Testis (tissue), 3 donors: Measurements from ENCODE around the gene MACROD2. TPM values are rescaled to one million over a fixed set of nuclear protein-coding genes. Genes with fewer than 3 reads are reported as not detected.

Experiments used
- DNase-seq: peaks from one replicate; pipeline ENCODE4 v3.0.0-alpha.2; 2019
- H3K27ac ChIP-seq, 2 donors: fragments of 200-600 bp; sonication (generic); one replicate each; pipeline ENCODE4 v1.5.1; 2019
- H3K27me3 ChIP-seq: fragments of 200-600 bp; sonication (generic); one replicate; pipeline ENCODE4 v1.5.1; 2019
- H3K36me3 ChIP-seq: fragments of 200-600 bp; sonication (generic); one replicate; pipeline ENCODE4 v1.5.1; 2017; ENCODE audit warnings: low read depth; ENCODE audit errors: missing control alignments
- H3K4me1 ChIP-seq: fragments of 200-600 bp; sonication (generic); one replicate; pipeline ENCODE4 v1.5.1; 2019
- H3K4me3 ChIP-seq, 2 donors: fragments of 200-600 bp; sonication (generic); one replicate each; pipeline ENCODE4 v1.5.1; 2017 to 2019
- H3K9me3 ChIP-seq: fragments of 200-600 bp; sonication (generic); one replicate; pipeline ENCODE4 v1.5.1; 2017
- CTCF ChIP-seq, 3 experiments: fragments of 450-650 bp in 2 of 3; fragments of 200-600 bp in 1 of 3; sonication (generic) in 1 of 3; IDR thresholded peaks; one replicate each; pipeline ENCODE4 v1.5.1; 2016 to 2019; ENCODE audit warnings: antibody characterized with exemption in 3 of 3, mild to moderate bottlenecking in 2 of 3, moderate library complexity in 1 of 3
- POLR2A ChIP-seq: fragments of 450-650 bp; IDR thresholded peaks from one replicate; pipeline ENCODE4 v1.6.1; 2017; ENCODE audit warnings: antibody characterized with exemption, mild to moderate bottlenecking, moderate library complexity
- WGBS, 2 donors: methylation state at CpG; one replicate each; pipeline ENCODE4 v1.1.5; 2018; 5-methylcytosine and 5-hydroxymethylcytosine counted together
- intact Hi-C: fragments of 100-400 bp; cut with DNase I; formaldehyde crosslinking; loops from one replicate; pipeline ENCODE4 v1.15.1; 2023; ENCODE audit warnings: low total_unique reads
- polyA plus RNA-seq: library from polyadenylated mRNA; stranded (reverse); fragments of 350-450 nt; fragmentation: Illumina TruSeq; extraction: RNeasy Lipid Tissue Mini Kit (QIAGEN cat#74804); gene quantifications from one replicate; pipeline ENCODE4 v1.2.3, GENCODE V29; 2014; ENCODE audit warnings: low read depth, low replicate concordance; ENCODE audit not compliant: insufficient read depth
- total RNA-seq, 2 donors: library from RNA; depleted of rRNA; stranded (reverse); fragments of >200 nt; gene quantifications; one replicate each; pipeline ENCODE4 v1.2.3, GENCODE V29; 2016

The MACROD2 gene
- total and polyA plus RNA-seq, 3 donors from 2014 or later: 12.6 to 20.6 (median 16.8) TPM

GRCh38 chr20:15319439-15319838 is 1324.1 kb downstream of the MACROD2 start:
- intact Hi-C loops: no loop called here
- DNase-seq: no peak
- H3K4me3 ChIP-seq: no peak overlapping the region
- no peak overlapping the region for H3K27ac ChIP-seq
- no peaks in the 10 kb centered on the region for H3K27me3 ChIP-seq
- no peak for TF ChIP-seq POLR2A
- TF ChIP-seq CTCF (IDR thresholded peaks at IDR 0.05): no peak
- H3K9me3 ChIP-seq: no peaks in the 10 kb centered on the region
- H3K4me1 ChIP-seq: no peaks in the 10 kb centered on the region
- H3K36me3 ChIP-seq: no peaks in the 10 kb centered on the region
- WGBS, 2 donors: 85% methylated on average over 2 of the region's 2 CpGs

GRCh38 chr20:15320941-15321340 is 1325.6 kb downstream of the MACROD2 start:
- WGBS, 2 donors: 58 to 82% methylated on average over 2 of the region's 2 CpGs
- intact Hi-C loops: no loop called here
- TF ChIP-seq CTCF (IDR thresholded peaks at IDR 0.05) (no peak), POLR2A (no peak)
- no peaks in the 10 kb centered on the region for H3K9me3 ChIP-seq
- H3K4me3 ChIP-seq: no peak overlapping the region
- no peak overlapping the region for H3K27ac ChIP-seq
- no peak for DNase-seq
- H3K36me3 ChIP-seq: no peaks in the 10 kb centered on the region
- H3K27me3 ChIP-seq: no peaks in the 10 kb centered on the region
- no peaks in the 10 kb centered on the region for H3K4me1 ChIP-seq

DNA sequence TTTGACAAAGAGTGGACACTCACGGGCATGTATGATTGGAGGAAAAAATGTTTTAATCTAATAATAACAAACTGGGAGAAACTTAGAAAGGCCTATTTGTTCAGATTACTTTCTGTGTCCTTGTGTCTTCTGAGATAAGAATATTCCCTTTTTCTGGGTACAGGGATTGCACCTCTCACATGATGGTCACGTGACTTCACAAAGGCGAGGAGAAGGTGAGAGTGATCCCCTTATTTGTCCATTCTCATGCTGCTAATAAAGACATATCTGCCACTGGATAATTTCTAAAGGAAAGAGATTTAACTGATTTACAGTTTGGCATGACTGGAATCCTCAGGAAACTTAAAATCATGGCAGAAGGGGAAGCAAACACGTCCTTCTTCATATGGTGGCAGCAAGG is 1331.8 kb downstream of the MACROD2 start:
- 79 to 88% methylated on average over 4 of the region's 4 CpGs for WGBS, 2 donors
- no peak for TF ChIP-seq CTCF (IDR thresholded peaks at IDR 0.05)
- TF ChIP-seq POLR2A: no peak
- intact Hi-C loops: no loop called here
- Histone ChIP-seq H3K4me1 (no peaks in the 10 kb centered on the region), H3K4me3 (no peak overlapping the region), H3K36me3 (no peaks in the 10 kb centered on the region), H3K27ac (no peak overlapping the region), H3K9me3 (no peaks in the 10 kb centered on the region), H3K27me3 (no peaks in the 10 kb centered on the region)
- DNase-seq: no peak

DNA sequence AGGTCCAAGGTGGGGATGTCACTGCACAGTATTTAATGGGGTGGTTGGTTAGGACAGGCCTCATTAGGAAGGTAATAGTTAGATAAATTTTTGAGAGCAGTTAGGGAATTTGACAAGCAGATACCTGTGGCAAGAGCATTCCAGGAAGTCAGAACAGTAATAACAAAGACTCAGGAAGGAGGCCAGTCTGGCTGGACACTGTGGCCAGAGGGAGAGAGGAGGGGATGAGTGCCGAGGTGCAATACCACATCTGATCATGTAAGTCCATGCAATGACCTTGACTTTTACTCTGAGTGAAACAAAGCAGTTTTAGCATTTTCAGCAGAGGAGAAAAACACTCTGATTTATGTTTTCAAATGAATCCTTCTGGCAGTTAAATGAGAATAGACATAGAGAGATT is 1332.8 kb downstream of the MACROD2 start:
- no peaks in the 10 kb centered on the region for H3K27me3 ChIP-seq
- no peak for TF ChIP-seq POLR2A
- no peak for TF ChIP-seq CTCF (IDR thresholded peaks at IDR 0.05)
- intact Hi-C loops: no loop called here
- H3K4me1 ChIP-seq: no peaks in the 10 kb centered on the region
- no peak overlapping the region for H3K27ac ChIP-seq
- 24 to 35% methylated on average over 1 of the region's 1 CpG for WGBS, 2 donors
- H3K4me3 ChIP-seq: no peak overlapping the region
- no peak for DNase-seq
- no peaks in the 10 kb centered on the region for H3K9me3 ChIP-seq
- no peaks in the 10 kb centered on the region for H3K36me3 ChIP-seq

- DNase-seq: no peak
- H3K9me3 ChIP-seq: no peaks in the 10 kb centered on the region
- 83 to 95% methylated on average over 1 of the region's 1 CpG for WGBS, 2 donors
- no peaks in the 10 kb centered on the region for H3K36me3 ChIP-seq
- TF ChIP-seq CTCF (IDR thresholded peaks at IDR 0.05) (no peak), POLR2A (no peak)
- no peaks in the 10 kb centered on the region for H3K4me1 ChIP-seq
- H3K4me3 ChIP-seq: no peak overlapping the region
- intact Hi-C loops: no loop called here
- no peaks in the 10 kb centered on the region for H3K27me3 ChIP-seq
- H3K27ac ChIP-seq: no peak overlapping the region
Observed at GRCh38 chr20:15332711-15333160, 1337.4 kb downstream of the MACROD2 start.
